ENCODE data around the gene CPSF4.

Gene CPSF4

GRCh38 chr7:99457650-99458493 lies 19.1 kb downstream of the CPSF4 start:
- no peak for DNase-seq (ENCODE audit: low spot score)
- ChIA-PET POLR2A (ENCODE audit: low non-redundant PET) (no interaction called here), CTCF (interaction anchor here (0.7 to 0.9 kb wide), 2 partner anchors 11 to 93 kb away, joined by 3 read pairs; no protein-coding TSS in a partner anchor)
- H3K27ac ChIP-seq: peak overlapping the region; percentile 46
- TF ChIP-seq CTCF (conservative IDR thresholded peaks at IDR 0.05; ENCODE audit: low read depth): no peak

- peak overlapping the region; percentile 34 for H3K27ac ChIP-seq
- no peak; the same call in 1 of the 2 replicates for TF ChIP-seq CTCF (conservative IDR thresholded peaks at IDR 0.05; ENCODE audit: low read depth)
- ChIA-PET POLR2A (ENCODE audit: low non-redundant PET) (no interaction called here), CTCF (interaction anchor here (0.6 to 0.9 kb wide), 3 partner anchors 10 to 94 kb away, joined by 3 to 4 read pairs (median 3); no protein-coding TSS in a partner anchor)
- no peak for DNase-seq (ENCODE audit: low spot score)
These were observed 20.3 kb downstream of the CPSF4 start for GRCh38 chr7:99459087-99459486.

GRCh38 chr7:99460651-99461050 lies 21.9 kb downstream of the CPSF4 start:
- peak overlapping the region; percentile 45 for H3K27ac ChIP-seq
- no peak for TF ChIP-seq CTCF (conservative IDR thresholded peaks at IDR 0.05; ENCODE audit: low read depth)
- POLR2A ChIA-PET (ENCODE audit: low non-redundant PET): interaction anchor here (0.6 kb wide), 1 partner anchor 13 kb away, joined by 3 read pairs; no protein-coding TSS in a partner anchor
- no peak for DNase-seq (ENCODE audit: low spot score)
- CTCF ChIA-PET: no interaction called here

GRCh38 chr7:99461221-99461620 lies 22.5 kb downstream of the CPSF4 start:
- POLR2A ChIA-PET (ENCODE audit: low non-redundant PET): no interaction called here
- no peak for DNase-seq (ENCODE audit: low spot score)
- TF ChIP-seq CTCF (conservative IDR thresholded peaks at IDR 0.05; ENCODE audit: low read depth): no peak
- peak overlapping the region; percentile 45 for H3K27ac ChIP-seq
- CTCF ChIA-PET: no interaction called here

- POLR2A ChIA-PET (ENCODE audit: low non-redundant PET): no interaction called here
- CTCF ChIA-PET: no interaction called here
These were observed 26.7 kb downstream of the CPSF4 start for GRCh38 chr7:99465421-99465768.

More at GRCh38 chr7:99465421-99465768, 26.7 kb downstream of the CPSF4 start:
- peak overlapping the region; percentile 83 for H3K27ac ChIP-seq
- TF ChIP-seq CTCF (conservative IDR thresholded peaks at IDR 0.05; ENCODE audit: low read depth): no peak
- DNase-seq (ENCODE audit: low spot score): no peak

Data from RWPE1 (cell line).